Retina (tissue), 1 donor: ENCODE data around the gene SYNCRIP.
A peak's percentile ranks its signal among the peaks of the same experiment; 100 is the strongest.
"Not testable (repeated sequence)": the region's sequence is repeated elsewhere in the genome, so short reads cannot be mapped to it uniquely, and the experiment has no call there.

Source experiments
- DNase-seq: peaks from one replicate; pipeline ENCODE4 v3.0.0-alpha.2; 2016

The SYNCRIP gene

DNA sequence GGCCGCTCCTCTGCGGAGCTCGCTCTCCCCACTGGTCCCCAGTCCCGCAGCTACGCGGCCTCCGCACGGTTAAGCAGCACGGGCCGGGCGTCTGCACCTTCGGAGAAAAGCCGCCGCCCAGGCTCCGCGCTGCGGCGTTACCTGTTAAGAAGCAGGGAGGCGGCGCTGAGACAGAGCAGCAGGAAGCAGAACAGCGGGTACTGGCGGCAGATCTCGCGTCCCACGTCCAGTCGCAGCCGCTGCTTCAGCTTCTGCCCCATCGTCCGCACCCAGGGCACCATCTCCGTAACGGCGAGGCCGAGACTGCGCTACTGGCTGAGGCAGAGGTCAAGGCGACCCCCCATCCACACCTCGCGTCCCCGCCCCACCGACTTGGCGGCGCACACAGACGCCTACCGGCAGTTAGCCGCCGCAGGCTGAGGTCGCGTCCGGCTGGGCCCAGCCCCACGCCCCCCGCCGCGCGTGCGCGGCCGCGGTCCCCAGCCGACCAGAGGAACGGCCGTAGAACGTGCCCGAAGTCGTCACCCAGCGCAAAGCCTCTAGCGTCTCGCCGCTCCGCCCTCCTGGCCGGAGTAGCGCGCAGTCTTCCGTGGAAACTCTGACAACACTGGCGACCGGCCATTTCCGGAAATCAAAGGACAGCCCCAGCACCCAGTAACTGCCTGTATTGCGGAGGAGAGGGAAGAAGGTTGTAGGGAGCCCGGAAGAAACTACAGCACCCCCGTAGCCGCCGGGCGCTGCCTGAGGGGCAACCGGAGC, 49.1 kb downstream of the SYNCRIP start, which contains the start of gene SNX14:
SNX14 (minus strand) TSS at position 421 of the 759 bp plus-strand sequence; CDS start at position 281, 140 bp downstream.
- DNase-seq, result peak; percentile 96

- no peak for DNase-seq
Observed at GRCh38 chr6:85592033-85592432, 50.7 kb downstream of the SYNCRIP start.

GRCh38 chr6:85591207-85591606, 51.5 kb downstream of the SYNCRIP start:
- DNase-seq, result no peak

DNA sequence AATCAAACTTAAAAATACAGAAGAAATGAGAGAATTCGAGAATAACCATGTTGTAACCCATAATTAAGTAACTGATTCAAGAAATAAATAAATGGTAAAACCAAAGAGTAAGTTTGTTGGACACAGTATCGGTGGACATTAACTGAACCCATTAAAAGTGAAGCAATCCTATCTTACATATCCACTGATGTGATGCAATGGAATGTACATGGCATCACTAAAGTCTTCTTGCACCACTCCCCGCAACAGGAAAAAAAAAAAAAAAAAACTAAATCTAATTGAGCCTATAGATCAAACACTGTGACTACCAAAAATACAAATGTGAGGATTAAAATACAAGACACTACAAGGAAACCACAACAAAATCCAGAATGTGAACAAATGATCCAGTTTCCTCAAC, 56.9 kb downstream of the SYNCRIP start:
- no peak for DNase-seq

DNA sequence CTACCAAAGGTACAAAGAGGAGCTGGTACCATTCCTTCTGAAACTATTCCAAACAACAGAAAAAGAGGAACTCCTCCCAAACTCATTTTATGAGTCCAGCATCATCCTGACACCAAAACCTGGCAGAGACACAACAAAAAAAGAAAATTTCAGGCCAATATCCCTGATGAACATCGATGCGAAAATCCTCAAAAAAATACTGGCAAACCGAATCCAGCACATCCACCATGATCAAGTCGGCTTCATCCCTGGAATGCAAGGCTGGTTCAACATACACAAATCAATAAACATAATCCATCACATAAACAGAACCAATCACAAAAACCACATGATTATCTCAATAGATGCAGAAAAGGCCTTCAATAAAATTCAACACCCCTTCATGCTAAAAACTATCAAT, 59.9 kb downstream of the SYNCRIP start:
- not testable (repeated sequence) for DNase-seq

- no peak for DNase-seq
Observed at GRCh38 chr6:85581572-85581971, 61.1 kb downstream of the SYNCRIP start.

DNA sequence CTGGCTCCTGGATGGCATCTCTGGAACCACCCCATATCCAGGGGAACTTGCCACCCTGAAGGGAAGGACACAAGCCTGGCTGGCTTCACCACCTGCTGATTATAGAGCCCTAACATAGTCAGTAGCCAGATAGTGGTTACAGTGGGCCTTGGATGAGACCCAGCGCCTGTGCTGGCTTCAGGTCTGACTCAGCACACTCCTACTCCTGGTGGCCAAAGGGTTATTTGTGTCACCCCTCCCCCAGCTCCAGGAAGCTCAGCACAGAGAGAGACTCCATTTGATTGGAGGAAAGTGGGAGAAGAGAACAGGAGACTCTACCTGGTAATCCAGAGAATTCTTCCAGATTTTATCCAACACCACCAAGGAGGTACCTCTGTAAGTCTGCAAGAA, 61.8 kb downstream of the SYNCRIP start:
- DNase-seq, result no peak

DNA sequence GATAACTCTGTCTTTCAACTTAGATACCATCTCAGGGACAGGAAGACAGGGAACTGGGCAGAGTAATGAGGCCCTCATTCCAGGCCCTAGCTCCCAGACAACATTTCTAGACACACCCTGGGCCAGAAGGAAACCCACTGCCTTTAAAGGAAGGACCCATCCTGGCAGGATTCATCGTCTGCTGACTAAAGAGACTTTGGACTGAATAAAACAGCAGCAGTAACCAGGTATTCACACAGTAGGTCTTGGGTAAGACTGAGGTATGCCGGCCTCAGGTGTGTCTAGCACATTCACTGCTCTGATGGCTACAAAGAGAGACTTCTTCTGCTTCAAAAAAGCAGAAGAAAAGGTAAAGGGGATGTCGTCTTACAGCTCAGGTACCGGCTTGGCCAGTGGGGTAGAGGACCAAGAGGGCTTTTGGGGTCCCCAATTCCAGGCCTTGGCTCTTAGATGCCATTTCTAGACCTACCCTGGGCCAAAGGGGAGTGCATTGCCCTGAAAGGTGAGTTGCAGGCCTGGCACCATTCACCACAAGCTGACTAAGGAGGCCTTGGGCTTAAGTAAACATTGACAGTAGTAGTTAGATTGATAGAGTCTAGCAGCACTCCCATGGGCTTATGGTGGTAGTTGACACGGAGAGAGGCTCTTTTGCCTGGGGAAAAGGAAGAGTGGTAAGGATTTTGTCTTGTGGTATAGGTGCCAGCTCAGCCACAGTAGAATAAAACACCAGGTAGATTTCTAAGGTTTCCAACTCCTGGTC, 62.4 kb downstream of the SYNCRIP start:
- DNase-seq, result no peak

- no peak for DNase-seq
Observed at GRCh38 chr6:85579581-85579980, 63.1 kb downstream of the SYNCRIP start.

DNA sequence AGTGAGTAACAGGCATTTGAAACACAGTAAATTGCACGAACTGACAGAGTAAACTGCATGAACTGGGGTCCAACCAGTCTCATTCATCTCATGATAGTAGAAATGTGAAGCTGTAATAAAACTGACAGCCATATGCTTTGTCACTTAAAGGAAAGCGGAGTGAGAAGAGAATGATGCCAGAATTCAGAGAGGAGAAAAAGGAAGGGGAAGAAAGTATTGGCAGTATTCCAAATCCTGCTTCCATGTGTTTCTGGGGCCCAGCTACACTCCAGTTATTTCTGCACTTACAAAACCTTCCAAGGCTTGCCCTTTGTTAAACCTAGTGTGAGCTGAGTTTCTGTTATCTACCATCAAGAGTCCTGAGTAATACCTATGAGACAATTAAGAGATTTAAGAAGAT, 66.2 kb downstream of the SYNCRIP start:
- DNase-seq, result no peak

DNA sequence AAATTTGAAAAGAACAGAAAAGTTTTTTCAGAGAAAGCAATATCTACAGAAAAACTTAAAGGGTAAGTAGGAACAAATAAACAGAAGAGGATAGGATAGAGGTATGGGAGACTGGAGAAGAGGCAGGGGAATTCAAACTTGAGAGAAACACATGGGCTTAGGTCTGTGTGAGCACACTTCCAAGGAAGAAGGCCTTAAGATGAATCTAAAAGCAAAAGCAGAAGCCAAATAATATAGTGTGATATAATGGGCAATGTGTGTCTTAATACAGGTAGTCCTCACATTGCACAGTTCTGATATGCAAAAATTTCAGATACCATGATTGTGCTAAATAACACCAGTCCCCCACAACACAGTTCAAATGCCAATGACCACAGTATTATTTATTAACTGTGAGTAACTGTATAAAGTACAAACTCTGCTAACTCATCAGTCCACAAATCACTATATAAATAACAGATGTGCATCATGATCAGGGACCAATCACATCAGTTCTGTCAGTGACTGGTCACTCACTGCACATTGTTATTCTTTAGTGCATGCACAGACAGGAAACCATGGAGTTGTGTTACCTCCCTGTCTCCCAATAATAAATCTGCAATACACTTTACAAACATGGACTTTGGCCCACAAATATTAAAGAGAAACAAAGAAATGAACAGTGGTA, 67.6 kb downstream of the SYNCRIP start:
- no peak for DNase-seq

DNA sequence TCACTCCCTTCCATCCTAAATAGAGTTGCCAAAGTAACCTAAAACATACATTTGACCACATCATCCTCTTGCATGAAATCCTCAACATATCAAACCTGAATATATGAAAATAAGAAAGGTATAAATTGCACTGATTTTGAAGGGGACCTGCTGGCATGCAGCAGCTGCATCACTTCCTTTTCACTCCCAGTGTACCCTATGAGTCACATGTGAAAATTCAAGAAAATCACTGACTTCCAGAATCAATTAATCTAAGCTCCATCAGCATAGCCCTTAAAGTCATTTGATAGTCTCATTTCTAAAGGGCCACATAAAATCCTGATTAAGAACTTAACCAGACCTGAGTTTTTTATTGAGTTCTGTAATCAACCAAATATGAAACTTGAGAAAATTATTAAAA, 73.4 kb downstream of the SYNCRIP start:
- no peak for DNase-seq

DNA sequence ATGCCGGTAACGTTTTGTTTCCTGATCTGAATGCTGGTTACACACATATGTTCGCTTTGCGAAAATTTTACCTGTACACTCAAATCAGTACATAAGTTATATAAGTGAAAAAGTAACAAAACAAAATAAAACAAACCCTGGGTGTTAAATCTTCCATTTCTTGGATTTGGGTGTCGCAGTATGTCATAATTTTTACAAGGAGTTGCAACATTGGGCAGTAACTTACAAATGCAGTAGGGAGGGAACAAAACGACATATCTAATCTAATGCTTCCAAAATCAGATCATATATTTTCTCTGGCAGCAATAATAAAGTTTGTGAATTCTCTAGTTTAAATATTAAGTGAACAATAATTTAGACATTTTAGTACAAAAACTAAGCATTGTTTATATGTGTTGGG, 74.3 kb downstream of the SYNCRIP start:
- no peak for DNase-seq

DNA sequence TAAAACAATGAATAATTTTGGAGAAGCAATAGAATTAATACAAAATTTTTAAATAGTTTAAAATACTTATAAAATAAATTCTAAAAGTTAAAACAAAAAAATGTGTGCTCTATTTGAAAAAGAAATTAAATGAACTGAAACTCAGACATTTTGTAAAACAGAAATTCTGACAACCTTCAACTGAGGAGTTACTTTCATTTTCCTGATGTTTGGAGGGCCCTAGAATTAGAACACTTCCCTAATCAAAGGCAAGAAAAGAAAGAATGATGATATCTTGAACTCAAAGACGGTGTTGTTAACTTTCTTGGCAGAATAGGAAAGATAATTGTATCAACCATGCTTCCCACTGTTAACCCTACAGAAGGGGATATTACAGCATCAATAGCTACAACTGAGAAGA, 77.0 kb downstream of the SYNCRIP start:
- DNase-seq, result no peak

GRCh38 chr6:85564223-85564622, 78.5 kb downstream of the SYNCRIP start:
- not testable (repeated sequence) for DNase-seq
